OCI-LY3 (cell line): Measurements from ENCODE around the gene DFFB.
"Not testable (repeated sequence)": the region's sequence is repeated elsewhere in the genome, so short reads cannot be mapped to it uniquely, and the experiment has no call there.

Experiments used
- H2AFZ ChIP-seq: fragments of 200-600, 300-600 bp; shearing (Covaris generic); 2 replicates; pipeline ENCODE4 v1.6.0; 2014; ENCODE audit warnings: antibody characterized with exemption, low read depth, low read length
- H3K27ac ChIP-seq: fragments of 200-600, 300-600 bp; sonication (generic); 2 replicates; pipeline ENCODE4 v1.5.1; 2014; ENCODE audit warnings: mild to moderate bottlenecking, low read length, moderate library complexity, mixed read lengths
- H3K27me3 ChIP-seq: fragments of 200-600, 300-600 bp; sonication (generic); 2 replicates; pipeline ENCODE4 v1.6.1; 2014; ENCODE audit warnings: low read depth, low read length, mixed read lengths
- H3K36me3 ChIP-seq: fragments of 200-600, 300-600 bp; sonication (generic); replicated peaks from 2 replicates; pipeline ENCODE3; 2014; ENCODE audit warnings: low read depth, low read length, mixed read lengths
- H3K4me1 ChIP-seq: fragments of 300-600, 200-600 bp; sonication (generic); 2 replicates; pipeline ENCODE4 v1.6.1; 2014; ENCODE audit warnings: low read length, mixed read lengths
- H3K4me2 ChIP-seq: fragments of 200-600, 300-600 bp; sonication (generic); 2 replicates; pipeline ENCODE4 v1.6.1; 2014; ENCODE audit warnings: low read length, mixed read lengths
- H3K4me3 ChIP-seq: fragments of 300-600, 200-600 bp; sonication (generic); 2 replicates; pipeline ENCODE4 v1.5.1; 2014; ENCODE audit warnings: antibody characterized with exemption, mild to moderate bottlenecking, low read length, moderate library complexity
- H3K79me2 ChIP-seq: fragments of 300-600, 200-600 bp; shearing (Covaris generic); 2 replicates; pipeline ENCODE4 v1.6.1; 2014; ENCODE audit warnings: mild to moderate bottlenecking, low read length, mixed read lengths
- H3K9ac ChIP-seq: fragments of 300-600, 200-600 bp; shearing (Covaris generic); 2 replicates; pipeline ENCODE4 v1.6.0; 2014; ENCODE audit warnings: mild to moderate bottlenecking, low read length, moderate library complexity
- H3K9me3 ChIP-seq: fragments of 200-600, 300-600 bp; shearing (Covaris generic); 2 replicates; pipeline ENCODE4 v1.6.1; 2014; ENCODE audit warnings: low read length, mixed read lengths; ENCODE audit not compliant: insufficient read depth
- H4K20me1 ChIP-seq: fragments of 200-600, 300-600 bp; sonication (generic); 2 replicates; pipeline ENCODE4 v1.6.1; 2016; ENCODE audit warnings: low read length, mixed read lengths; ENCODE audit not compliant: insufficient read depth
- EZH2phosphoT487 ChIP-seq: fragments of 200-600 bp; shearing (Covaris generic); IDR thresholded peaks from 2 replicates; pipeline ENCODE4 v1.6.1; 2018; ENCODE audit warnings: antibody characterized with exemption, mixed run types, low read depth
- TF ChIP-seq, protein P1 (sequence below): fragments of 200-600, 300-600 bp; sonication (generic); IDR thresholded peaks from 2 replicates; pipeline ENCODE4 v1.5.1; 2014; ENCODE audit warnings: antibody characterized with exemption, low read length, low read depth

DFFB gene

DNA sequence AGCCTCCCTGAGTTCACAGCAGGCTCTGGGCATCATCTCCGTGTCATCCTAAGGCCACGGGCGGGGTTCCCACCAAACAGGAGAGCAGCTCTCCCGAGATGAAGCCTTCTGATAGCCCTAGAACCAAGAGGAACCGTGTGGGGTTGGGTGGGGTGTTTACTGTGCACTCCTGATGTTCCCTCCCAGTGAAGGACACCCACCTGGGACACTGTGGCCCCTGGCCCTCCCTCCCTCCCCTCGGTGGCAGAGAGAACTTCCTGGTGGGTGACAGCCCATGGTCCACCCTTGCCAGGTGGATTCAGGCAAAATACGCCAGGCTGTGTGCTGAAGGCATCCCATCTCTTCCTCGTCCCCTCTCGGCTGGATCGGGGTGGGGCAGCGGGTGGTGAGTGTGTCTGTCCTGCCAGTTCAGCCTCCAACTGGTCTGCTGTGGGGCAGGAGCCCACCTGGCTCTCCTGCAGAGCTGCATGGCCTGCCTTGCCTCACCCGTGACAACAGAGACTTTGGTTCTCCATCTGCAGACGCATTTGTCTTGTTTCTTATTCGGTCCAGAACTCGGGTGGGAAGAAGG is 58.4 kb downstream of the DFFB start:
- no peak overlapping the region for H3K4me2 ChIP-seq
- H2AFZ ChIP-seq, result no peak overlapping the region
- peaks cover 4% of the 10 kb centered on the region for H3K4me1 ChIP-seq
- H3K9me3 ChIP-seq, result no peaks in the 10 kb centered on the region
- H3K27ac ChIP-seq, result no peak overlapping the region
- no peak overlapping the region for H3K9ac ChIP-seq
- TF ChIP-seq EZH2phosphoT487, result no peak
- TF ChIP-seq, protein P1, sequence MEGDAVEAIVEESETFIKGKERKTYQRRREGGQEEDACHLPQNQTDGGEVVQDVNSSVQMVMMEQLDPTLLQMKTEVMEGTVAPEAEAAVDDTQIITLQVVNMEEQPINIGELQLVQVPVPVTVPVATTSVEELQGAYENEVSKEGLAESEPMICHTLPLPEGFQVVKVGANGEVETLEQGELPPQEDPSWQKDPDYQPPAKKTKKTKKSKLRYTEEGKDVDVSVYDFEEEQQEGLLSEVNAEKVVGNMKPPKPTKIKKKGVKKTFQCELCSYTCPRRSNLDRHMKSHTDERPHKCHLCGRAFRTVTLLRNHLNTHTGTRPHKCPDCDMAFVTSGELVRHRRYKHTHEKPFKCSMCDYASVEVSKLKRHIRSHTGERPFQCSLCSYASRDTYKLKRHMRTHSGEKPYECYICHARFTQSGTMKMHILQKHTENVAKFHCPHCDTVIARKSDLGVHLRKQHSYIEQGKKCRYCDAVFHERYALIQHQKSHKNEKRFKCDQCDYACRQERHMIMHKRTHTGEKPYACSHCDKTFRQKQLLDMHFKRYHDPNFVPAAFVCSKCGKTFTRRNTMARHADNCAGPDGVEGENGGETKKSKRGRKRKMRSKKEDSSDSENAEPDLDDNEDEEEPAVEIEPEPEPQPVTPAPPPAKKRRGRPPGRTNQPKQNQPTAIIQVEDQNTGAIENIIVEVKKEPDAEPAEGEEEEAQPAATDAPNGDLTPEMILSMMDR, result no peak
- no peak overlapping the region for H3K4me3 ChIP-seq
- H3K36me3 ChIP-seq, result no peaks in the 10 kb centered on the region
- H3K27me3 ChIP-seq, result peaks cover under 1% of the 10 kb centered on the region; the same call in 1 of the 2 replicates
- no peaks in the 10 kb centered on the region for H4K20me1 ChIP-seq
- no peaks in the 10 kb centered on the region for H3K79me2 ChIP-seq

DNA sequence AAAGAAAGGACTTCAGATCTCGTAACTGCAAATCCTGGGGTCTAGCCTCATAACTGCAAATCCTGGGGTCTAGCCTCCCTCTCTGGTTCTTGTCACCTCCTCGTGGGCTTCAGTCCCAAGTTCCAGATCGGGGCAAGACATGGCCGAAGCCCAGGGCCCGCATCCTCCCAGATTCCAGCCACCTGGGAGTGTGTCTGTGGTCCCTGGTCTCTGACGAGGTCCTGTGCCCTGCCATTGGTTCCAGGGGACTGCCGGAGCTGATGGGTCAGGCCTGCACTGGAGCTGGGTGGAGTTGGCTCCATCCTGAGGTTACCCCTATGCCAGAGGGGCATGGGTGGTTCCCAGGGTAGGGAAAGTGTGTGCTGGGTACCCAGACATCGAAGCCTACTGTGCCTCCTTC is 60.5 kb downstream of the DFFB start:
- Histone ChIP-seq H3K9ac (no peak overlapping the region), H3K36me3 (no peaks in the 10 kb centered on the region), H3K27ac (no peak overlapping the region), H3K27me3 (no peaks in the 10 kb centered on the region), H4K20me1 (no peaks in the 10 kb centered on the region), H2AFZ (no peak overlapping the region), H3K4me3 (no peak overlapping the region), H3K4me2 (no peak overlapping the region), H3K4me1 (peaks cover 10% of the 10 kb centered on the region), H3K79me2 (no peaks in the 10 kb centered on the region), H3K9me3 (no peaks in the 10 kb centered on the region)
- TF ChIP-seq EZH2phosphoT487, result no peak
- TF ChIP-seq, protein P1, result no peak

DNA sequence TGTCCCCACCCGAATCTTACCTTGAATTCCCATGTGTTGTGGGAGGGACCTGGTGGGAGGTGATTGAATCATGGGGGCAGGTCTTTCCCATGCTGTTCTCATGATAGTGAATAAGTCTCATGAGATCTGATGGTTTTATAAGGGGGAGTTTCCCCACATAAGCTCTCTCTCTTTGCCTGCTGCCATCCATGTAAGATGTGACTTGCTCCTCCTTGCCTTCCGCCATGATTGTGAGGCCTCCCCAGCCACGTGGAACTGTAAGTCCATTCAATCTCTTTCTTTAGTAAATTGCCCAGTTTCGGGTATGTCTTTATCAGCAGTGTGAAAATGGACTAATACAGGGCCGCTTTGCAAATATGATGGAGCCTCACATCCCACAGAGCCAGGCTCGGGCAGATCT is 61.1 kb downstream of the DFFB start:
- H3K36me3 ChIP-seq, H3K4me3 ChIP-seq, H3K79me2 ChIP-seq, H3K27me3 ChIP-seq, H2AFZ ChIP-seq, H3K27ac ChIP-seq, H3K9me3 ChIP-seq, H4K20me1 ChIP-seq, H3K9ac ChIP-seq, H3K4me2 ChIP-seq: not testable (repeated sequence)
- peaks cover 14% of the 10 kb centered on the region for H3K4me1 ChIP-seq

DNA sequence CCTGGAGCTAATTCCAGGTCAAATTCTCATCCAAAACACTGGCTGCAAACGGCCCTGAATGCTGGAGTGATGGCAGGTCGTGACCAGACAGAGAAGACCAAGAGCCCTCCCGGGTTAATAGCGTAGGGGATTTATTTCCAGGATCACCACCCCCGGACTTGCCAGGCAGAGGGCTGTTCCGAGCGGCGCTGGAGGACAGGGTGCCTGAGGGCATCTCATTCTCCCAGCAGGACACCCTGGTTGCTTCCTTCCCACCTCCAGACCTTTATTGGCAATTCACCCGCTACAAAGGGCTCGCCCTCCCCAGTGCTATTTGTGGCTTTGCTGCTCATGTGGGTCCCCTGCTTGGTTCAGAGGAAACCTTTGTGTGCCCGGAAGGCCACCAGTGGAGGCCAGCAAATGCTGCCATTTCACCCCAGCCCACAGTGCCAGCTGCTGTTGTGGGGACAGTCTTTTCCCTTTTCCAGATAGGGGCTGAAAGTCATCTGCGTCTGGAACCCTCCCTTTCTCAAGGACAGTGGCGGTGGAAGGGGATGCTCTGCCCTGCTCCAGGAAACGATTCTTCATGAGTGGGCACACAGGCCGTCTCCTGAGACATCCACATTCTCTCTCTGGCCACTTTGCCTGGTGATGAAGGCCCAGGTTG is 61.8 kb downstream of the DFFB start:
- Histone ChIP-seq H3K79me2 (no peaks in the 10 kb centered on the region), H3K4me1 (peaks cover 14% of the 10 kb centered on the region), H3K9ac (no peak overlapping the region), H4K20me1 (no peaks in the 10 kb centered on the region), H3K4me3 (no peak overlapping the region), H3K9me3 (no peaks in the 10 kb centered on the region), H3K36me3 (no peaks in the 10 kb centered on the region), H2AFZ (no peak overlapping the region), H3K4me2 (no peak overlapping the region), H3K27ac (no peak overlapping the region), H3K27me3 (no peaks in the 10 kb centered on the region)
- TF ChIP-seq, protein P1, result no peak
- no peak for TF ChIP-seq EZH2phosphoT487
